Endothelial cell of umbilical vein (primary cell): ENCODE data around the gene ST3GAL5.

Source experiments
- EZH2 ChIP-seq: IDR thresholded peaks from 2 replicates; pipeline ENCODE4 v1.6.1; 2012; ENCODE audit warnings: borderline replicate concordance, low read depth, mild to moderate bottlenecking, moderate library complexity, low read length, inconsistent platforms; ENCODE audit not compliant: severe bottlenecking
- GATA2 ChIP-seq: IDR thresholded peaks from 2 replicates; pipeline ENCODE4 v1.7.0; 2011; ENCODE audit warnings: low read depth, mild to moderate bottlenecking, moderate library complexity, mixed read lengths, low read length; ENCODE audit not compliant: insufficient read length, insufficient read depth
- JUN ChIP-seq: IDR thresholded peaks from 2 replicates; pipeline ENCODE4 v1.6.1; 2011; ENCODE audit warnings: borderline replicate concordance, low read depth; ENCODE audit not compliant: insufficient read length, insufficient read depth
- MYC ChIP-seq: IDR thresholded peaks from one replicate; pipeline ENCODE4 v1.6.1; 2011; ENCODE audit warnings: mild to moderate bottlenecking, low read depth, low read length
- POLR2A ChIP-seq: IDR thresholded peaks from 2 replicates; pipeline ENCODE4 v1.6.1; 2012; ENCODE audit warnings: low read depth, mild to moderate bottlenecking, control low read depth, low read length
- POLR2AphosphoS5 ChIP-seq: IDR thresholded peaks from 2 replicates; pipeline ENCODE4 v1.6.1; 2012; ENCODE audit warnings: low read depth, mild to moderate bottlenecking, control low read depth, low read length, moderate library complexity; ENCODE audit not compliant: insufficient read depth
- TF ChIP-seq, protein P1 (sequence below), 2 donors: IDR thresholded peaks; 1 replicate in 1 of 2; 2 replicates in 1 of 2; pipeline ENCODE4 v1.5.1; 2011; ENCODE audit warnings: low read length in 2 of 2, mild to moderate bottlenecking in 2 of 2, moderate library complexity in 2 of 2, control low read depth in 1 of 2, inconsistent platforms in 1 of 2, low read depth in 1 of 2; ENCODE audit not compliant: insufficient read depth in 1 of 2; ENCODE audit errors: extremely low read depth in 1 of 2
- TF ChIP-seq, protein P2 (sequence below): IDR thresholded peaks from 2 replicates; pipeline ENCODE4 v1.6.1; 2011; ENCODE audit not compliant: insufficient read depth, insufficient read length

DNA sequence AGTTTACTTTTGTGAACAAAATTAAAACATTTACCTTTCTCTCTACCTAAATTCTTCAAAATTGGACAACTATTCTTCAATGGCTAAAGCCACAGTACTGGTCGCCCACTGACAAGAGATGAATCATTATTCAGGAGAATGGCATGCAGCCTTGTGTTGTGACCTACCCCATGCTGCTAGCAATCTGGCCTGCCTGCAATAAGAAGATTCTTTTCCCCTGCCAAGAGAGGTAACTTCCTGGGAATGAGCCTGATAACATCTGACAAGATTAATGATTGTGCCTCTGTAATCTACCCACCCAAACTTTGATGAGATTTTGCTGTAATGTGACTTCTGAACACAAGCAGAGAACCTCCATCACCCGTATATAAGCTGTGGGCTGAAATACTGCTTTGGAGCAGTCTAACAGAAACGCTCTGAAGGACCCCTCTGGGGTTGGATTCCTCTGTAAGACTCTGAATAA is 47.0 kb upstream of the ST3GAL5 start:
- TF ChIP-seq POLR2AphosphoS5 (no peak), POLR2A (no peak), EZH2 (no peak), GATA2 (peak; percentile 77), MYC (no peak), JUN (peak; percentile 42)
- TF ChIP-seq, protein P1, sequence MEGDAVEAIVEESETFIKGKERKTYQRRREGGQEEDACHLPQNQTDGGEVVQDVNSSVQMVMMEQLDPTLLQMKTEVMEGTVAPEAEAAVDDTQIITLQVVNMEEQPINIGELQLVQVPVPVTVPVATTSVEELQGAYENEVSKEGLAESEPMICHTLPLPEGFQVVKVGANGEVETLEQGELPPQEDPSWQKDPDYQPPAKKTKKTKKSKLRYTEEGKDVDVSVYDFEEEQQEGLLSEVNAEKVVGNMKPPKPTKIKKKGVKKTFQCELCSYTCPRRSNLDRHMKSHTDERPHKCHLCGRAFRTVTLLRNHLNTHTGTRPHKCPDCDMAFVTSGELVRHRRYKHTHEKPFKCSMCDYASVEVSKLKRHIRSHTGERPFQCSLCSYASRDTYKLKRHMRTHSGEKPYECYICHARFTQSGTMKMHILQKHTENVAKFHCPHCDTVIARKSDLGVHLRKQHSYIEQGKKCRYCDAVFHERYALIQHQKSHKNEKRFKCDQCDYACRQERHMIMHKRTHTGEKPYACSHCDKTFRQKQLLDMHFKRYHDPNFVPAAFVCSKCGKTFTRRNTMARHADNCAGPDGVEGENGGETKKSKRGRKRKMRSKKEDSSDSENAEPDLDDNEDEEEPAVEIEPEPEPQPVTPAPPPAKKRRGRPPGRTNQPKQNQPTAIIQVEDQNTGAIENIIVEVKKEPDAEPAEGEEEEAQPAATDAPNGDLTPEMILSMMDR (IDR thresholded peaks at IDR 0.05; ENCODE audit: extremely low read depth in 1 of 2, insufficient read depth in 1 of 2, low read depth in 1 of 2, low read length in 2 of 2), result no peak
- TF ChIP-seq, protein P2, sequence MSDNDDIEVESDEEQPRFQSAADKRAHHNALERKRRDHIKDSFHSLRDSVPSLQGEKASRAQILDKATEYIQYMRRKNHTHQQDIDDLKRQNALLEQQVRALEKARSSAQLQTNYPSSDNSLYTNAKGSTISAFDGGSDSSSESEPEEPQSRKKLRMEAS, result no peak
